HG02840 (cell line): ENCODE data around the gene GPR176.

Source experiments
- ATAC-seq: cut with Tn5 transposase; IDR thresholded peaks from one replicate; pipeline ENCODE4 v1.9.1; 2021; ENCODE audit warnings: mild to moderate bottlenecking, moderate library complexity, moderate number of reproducible peaks; ENCODE audit not compliant: unreplicated experiment, low FRiP score

Gene GPR176

DNA sequence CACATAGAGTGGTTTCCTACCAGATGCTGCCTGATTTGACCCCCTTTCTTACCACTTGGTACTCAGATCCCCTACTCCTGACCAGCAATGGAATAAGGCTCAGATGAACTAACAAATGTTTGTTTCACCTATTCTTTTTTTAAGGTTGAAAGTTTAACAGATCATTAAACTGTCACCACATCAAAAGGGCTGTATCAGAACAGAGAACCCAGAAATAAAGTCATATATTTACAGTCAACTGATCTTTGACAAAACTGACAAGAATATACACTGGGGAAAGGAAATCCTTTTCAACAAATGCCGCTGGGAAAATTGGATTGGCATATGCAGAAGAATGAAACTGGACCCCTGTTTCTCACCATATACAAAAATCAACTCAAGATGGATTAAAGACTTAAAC lies 56.0 kb downstream of the GPR176 start:
- ATAC-seq = no peak

DNA sequence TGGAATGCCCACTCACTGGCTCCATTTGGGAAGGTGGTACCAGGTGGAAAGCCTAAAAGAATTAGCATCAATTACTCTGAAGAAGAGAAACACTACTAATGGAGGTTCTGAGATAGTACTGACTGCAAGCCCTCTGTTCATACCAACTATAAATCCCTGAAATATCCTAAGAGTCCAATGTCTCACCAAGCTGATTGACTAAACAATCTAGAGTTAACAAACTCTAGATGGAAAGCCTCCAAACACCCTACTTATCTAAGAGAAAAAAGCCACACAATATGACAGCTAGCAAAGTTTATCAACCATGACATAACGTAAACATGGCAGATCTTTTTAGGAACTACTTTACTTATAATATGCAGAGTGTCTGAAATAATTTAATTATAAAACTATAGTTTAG lies 59.2 kb downstream of the GPR176 start:
- no peak for ATAC-seq

DNA sequence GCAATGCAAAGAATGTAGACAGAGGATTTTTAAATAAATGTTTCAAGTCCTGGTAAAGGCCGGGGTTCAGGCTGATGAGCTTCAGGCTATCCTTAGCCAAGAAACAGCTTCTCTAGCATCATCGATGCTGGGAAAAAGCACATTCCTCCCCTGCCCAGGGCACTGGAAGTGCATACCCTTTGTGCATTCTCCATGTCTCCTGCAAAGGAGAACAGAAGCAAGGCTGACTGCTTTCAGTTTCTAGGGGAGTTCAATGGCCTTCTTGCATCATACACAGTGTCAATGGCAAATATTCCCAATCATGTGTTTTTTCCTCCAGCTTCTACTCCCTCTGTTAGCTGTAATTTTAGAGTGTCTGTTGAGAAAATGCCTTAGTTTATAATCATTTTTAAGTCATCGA lies 59.9 kb downstream of the GPR176 start:
- no peak for ATAC-seq

DNA sequence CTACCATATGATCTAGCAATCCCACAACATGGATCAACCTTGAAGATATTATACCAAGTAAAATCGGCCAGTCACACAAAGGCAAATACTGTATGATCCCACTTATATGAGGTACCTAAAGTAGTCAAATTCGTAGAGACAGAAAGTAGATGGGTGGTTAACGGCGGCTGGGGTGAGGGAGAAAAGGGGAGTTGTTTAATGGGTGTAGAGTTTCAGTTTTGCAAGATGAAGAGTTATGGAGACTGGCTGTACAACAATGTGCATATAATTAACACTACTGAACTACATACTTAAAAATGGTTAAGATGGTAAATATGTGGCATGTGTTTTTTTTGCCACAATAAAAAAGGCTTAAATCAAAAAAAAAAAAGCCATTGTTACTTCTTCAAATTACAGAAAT lies 60.4 kb downstream of the GPR176 start:
- no peak for ATAC-seq

DNA sequence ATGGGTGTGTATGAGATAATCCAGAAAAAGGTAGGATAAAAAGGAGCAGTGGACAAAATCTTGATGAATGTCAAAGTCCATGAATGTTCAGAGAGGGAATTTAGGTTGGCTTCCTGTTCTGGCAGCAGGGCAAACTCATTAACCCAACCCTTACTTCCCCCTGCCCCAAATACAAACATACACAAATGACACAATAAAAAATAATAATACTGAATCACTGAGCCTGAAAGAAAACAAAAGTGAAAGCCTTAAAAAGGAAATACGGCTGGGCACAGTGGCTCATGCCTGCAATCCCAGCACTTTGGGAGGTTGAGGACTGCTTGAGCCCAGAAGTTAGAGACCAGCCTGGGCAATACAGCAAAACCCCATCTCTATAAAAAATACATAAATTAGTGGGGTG lies 62.9 kb downstream of the GPR176 start:
- no peak for ATAC-seq

DNA sequence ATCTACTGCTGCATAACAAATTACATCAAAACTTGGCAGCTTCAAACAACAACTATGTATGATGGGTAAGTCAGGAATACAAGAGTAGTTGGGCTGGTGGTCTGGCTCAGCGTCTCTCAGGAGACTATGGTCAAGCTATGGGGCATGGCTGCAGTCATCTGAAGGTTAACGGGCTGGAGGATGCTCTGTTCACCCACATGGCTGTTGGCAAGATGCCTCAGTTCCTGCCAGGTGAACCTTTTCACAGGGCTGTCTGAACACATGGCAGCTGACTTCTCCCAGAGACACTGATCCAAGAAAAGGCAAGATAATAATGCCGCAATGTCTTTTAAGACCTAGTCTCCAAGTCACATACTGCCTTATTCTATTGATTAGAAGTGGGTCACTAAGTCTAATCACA lies 63.7 kb downstream of the GPR176 start:
- no peak for ATAC-seq

DNA sequence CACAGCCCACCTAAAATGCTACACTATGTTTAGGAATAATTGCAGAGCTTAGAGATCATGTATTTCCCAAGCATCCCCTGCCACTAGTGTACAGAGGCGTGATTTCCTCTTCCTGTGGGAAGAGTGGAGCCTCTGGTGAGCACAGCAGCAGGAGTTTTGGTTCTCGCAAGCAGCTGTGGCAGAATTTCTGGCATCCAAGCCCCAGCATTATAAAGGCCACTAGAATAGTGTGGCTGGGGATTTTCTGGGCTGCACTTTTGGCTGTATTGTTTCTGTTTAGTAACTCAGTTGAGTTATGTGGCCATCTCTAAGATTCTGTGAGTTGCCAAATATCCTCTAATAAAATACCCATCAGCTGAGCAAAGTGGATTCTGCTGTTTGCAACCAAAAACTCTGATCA lies 64.7 kb downstream of the GPR176 start:
- no peak for ATAC-seq

DNA sequence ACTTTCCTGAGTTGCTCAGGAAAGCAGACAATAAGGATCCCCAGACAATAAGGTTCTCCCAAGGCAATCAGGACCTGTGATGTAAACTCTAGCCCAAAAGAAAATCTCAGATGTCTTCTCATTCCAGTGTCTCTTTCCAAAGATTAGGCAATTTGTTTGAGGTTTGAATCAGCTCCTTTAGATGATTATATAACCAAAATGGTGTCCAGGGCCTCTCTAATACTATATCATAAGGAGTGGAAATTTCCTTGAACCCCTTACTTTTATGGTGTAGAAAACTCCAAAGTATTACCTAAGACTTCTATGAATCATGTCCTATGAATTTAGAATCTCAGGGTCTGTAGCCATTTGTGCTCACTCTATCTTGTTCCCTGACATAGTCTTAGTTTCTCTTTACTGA lies 65.9 kb downstream of the GPR176 start:
- no peak for ATAC-seq

DNA sequence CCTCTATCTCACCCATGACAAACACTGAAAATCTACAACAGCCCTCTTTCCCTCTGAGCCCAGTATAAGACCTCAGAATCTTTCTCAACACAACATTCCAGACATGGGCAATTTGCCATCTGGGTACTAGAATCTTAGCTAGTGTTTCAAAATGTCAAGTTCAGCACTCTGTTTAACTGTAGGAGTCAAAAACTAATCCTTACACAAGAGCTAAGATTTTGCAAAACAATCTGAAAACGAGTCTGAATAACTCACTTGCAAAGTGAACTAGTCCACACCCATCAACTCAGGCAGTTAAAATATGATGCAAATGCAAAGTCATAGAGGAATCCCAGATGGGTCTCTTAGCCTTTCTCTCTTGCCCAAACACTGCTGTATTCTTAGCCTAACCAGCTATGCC lies 67.8 kb downstream of the GPR176 start:
- ATAC-seq = no peak

DNA sequence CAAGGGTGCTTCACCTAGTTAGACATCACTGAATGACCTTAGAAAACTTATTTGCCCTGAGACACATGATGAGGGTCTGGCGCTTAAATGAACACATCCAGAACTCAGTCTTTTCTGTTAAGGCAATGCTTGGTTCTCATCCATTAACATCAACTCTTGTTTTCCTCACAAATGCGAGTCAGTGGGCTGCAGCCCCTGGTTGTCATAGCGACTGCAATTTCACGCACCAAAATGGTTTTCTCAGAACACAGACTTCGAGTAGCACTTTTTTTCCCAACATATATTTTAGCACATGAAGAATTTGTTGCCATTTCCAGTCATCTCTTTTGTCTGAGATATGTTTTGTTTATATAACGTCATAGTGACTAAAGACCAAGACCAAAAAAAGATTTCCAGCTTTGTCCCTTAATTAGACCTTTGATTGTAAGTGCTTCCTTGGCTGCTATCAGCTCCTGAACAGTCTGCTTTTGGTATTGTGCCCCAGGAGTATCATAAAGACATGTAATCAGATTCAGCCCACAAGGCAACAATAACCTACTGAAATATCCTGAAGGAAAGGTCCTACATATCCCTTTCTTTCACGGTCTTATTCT lies 68.5 kb downstream of the GPR176 start:
- no peak for ATAC-seq

DNA sequence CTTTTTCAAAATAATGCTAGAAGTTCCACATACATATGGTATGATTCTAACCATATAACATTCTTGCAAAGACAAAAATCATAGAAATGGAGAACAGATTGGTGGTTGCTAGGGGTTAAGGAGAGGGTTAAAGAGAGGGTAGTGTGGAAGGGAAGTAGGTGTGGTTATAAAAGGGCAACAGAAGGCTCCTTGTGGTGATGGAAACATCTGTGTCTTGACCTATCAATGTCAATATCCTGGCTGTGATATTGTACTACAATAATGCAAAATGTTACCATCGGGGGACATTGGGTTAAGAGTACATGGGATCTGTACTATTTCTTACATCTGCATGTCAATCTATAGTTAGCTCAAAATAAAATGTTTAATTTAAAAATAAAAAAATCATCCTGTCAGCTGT lies 69.6 kb downstream of the GPR176 start:
- ATAC-seq = no peak

DNA sequence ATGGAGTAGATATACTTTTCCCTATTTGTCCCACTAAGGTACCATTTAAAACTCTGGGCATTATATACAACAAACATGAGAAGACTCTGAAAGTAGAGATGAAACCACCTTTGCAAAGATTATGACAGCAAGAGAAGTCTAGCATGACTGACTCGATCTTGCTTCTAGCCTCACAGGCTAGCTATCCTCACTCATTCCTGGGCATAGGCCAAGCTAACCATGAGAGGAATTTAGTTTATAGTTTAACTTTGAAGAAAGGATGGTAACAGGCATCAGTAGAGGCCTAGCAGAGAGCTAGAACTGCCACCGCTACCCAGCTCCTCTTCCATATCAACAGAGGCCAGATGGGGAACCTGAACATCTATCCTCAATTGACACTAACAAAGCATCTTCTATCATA lies 74.0 kb downstream of the GPR176 start:
- no peak for ATAC-seq

DNA sequence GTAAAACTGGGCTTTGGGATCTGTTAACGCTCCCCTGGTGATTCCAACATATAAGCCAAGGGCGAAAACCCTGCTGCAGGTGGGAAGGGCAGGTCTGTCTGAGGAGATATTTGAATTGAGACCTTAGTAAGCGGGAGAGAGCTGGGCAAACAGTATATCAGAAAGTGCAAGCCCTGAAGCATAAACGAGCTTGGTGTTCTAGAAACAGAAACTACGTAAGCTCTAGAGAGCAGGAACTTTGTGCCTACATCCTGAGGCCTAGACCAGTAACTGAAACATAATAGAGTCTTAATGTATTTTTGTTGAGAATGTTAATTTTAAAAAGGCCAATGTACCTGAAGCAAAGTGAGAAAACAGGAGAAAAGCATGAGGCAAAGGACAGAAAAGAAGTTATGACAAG lies 74.5 kb downstream of the GPR176 start:
- ATAC-seq = no peak

DNA sequence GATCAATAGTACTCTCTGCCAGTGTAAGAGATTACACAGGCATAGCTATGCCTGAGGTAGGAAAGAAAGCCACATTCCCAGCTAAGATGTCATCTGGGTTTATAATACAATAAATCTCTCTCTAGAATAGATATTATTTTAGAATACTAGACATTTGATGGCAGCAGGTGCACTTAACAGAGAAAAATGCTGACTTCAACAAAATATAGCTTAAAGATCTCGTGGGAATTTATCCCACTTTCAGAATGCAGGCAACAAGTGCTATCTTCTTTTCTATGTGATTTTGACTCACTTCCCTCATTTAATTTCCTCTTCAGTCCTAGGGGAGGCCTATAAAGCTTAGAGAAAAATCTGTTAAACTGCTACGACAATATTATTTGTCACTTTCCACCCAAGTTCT lies 76.5 kb downstream of the GPR176 start:
- ATAC-seq = no peak

DNA sequence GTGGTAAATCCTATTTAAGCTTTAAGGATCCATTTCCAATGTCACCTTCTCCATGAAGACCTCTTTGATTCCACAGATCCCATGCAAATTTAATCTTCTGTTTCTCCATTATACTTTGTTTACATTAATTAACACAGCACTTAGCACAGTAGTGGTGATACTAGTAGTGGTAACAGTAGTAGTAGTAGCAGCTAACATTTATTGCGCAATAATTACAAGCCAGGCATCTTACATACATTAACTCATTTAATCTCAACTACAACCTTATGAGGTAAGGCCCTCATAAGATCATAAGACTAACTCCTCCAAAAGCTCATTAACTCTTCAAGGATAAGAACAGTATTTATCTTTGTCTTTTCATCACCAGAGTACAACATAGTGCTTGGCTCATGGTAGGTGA lies 82.6 kb downstream of the GPR176 start:
- ATAC-seq = no peak

DNA sequence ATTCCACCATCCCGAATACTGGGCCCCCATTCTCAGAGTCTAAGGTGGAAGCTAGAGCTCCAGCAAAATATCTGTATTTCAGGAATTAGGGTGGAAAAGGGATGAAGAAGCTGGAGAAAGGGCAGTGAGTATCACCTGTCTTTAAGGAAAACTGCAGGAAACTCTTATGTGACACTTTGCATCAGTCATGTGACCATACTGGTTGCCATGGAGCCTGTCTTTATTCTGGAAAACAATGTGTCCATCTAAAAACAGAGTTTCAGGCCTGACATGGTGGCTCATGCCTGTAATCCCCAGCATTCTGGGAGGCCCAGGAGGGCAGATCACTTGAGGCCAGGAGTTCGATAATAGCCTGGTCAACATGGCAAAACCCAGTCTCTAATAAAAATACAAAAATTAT lies 84.5 kb downstream of the GPR176 start:
- no peak for ATAC-seq

DNA sequence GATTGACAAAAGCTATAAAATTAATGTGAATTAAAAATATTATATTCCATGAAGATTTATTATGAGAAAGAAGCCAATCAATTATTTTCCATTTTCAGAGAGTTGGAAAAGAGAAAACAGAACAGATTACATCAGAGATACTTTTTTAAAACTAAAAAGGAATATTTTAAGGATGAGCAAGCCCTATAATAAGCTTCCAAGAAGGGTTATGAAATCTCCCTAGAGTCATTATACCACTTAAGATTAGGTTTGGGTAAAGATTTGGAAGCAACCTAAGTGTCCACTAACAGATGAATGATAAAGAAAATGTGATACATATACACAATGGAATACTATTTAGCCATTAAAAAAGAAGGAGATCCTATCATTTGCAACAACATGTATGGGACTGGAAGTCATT lies 85.8 kb downstream of the GPR176 start:
- ATAC-seq = no peak

DNA sequence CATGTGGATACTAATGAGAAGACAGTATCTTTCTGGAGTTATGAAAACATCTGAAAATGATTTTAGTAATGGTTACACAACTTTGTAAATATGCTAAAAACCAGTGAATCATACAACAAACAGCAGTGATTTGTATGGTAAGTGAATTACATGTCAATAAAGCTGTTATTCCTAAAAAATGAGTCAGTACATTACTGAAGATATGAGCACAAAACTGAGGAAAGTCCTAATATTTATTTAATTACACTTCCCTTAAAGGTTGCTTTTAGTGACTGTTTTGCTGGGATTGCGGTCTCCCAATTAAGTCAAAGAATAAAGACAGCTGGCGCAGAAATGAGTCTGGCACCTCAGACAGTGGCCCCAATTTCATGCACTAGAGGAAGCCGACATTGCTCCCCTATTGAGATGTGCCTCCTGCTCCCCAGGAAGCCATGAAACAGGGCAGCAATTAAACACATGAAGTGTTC lies 86.5 kb downstream of the GPR176 start:
- ATAC-seq = no peak

DNA sequence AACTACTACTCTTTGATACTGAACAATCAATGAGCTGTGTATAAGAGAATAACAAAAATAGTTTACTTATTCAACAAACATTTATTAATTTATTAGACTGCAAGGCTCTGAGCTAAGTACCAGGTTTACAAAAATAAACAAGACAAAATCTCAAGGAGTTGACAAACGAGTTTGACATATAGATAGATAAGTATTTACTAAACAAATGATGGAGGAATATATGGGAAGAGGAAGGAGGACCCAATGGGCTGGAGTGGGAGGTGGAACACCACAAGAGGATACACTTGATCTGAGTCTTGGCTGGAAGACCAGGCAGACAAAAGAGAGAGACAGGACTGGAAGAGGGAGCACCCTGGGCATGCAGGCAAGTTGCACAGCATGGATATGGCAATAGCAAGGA lies 89.9 kb downstream of the GPR176 start:
- ATAC-seq = no peak

DNA sequence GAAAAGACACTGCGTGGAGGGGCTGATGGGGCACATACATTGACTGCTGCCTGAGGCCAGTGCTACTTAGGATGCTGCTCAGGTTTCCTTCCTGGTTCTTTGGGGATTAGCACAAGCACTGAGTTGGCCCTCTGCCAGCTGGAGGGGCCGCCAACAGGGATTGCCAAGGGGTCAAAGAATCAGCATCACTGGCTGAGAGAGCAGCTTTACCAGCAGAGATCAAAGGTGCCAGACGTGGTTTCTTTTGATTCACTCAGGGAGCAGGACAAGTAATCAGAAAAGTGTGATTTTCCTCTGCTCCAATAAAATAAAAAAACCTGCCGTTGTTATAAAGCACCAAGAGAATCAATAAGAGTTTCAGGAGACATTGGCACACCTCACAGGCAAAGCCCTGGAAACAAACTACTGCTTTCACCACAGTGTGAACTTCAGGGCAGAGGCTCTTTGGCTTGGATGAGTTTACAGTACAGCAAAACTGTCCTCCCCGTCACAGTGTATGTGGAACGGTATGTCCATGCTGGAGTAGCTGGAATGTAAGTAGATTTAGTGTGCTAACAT lies 91.6 kb downstream of the GPR176 start:
- no peak for ATAC-seq

DNA sequence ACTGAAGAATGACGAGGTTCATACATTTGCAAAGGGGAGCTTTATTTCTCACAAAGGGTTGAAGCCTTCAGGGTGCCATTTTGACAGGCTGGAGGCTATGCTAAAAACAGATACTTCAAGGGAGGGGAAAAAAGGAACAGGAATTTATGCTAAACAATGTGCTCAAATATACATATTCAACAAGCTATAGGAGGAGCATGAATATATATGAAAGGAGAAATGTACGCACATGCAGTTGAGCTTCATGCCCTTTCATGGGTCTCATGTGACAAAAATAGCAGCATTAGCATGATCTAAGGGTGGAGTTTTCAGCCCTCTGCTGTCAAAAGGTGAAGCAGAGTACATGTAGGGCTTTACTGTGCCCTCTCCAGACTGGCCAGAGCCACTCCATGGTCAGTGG lies 93.1 kb downstream of the GPR176 start:
- no peak for ATAC-seq

DNA sequence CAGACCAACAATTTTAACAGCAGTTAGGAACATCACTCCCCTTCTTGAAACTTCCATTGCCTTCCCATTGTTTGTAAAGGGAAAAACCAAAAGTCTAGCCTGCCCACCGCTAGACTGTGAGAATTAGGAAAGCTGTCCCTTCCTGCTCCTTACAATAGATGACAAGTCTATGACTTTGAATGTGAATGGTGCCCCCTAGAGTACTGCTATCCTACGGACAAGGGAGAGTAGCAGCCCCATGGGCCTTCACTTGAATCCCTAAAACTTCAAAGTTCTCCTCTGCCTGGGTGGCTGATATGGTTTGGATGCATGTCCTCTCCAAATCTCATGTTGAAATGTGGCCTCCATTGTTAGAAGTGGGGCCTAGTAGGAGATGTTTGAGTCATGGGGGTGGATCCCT lies 96.4 kb downstream of the GPR176 start:
- ATAC-seq = no peak

DNA sequence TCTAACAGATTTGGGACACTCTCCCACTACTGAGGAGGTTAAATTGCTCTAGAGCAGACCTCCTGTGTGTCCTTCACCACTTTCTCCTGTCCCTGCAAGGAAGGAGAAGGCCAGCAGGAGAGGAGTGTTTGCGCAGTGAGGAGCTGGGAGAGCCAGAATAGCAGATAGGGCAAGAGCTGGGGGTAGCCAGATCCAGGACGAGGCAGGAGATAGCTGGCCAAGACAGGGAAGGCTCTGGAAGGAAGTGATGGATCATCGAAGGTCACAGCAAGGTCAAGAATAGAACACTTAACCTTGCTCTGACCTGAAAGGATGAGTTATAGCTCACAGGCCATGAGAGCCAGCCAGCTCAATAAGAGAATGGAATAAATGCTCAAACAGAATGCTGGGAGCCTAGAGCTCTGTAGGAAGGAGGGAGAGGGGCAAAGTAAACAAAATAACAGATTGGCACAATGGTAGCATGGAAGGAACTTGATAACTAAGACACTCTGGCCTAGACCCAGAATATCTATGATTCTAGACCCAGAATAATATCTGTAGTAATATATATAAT lies 99.9 kb downstream of the GPR176 start:
- no peak for ATAC-seq
